Liver (tissue), 9 donors: ENCODE data around the gene OTOP3. TPM values are rescaled to one million over a fixed set of nuclear protein-coding genes. Genes with fewer than 3 reads are reported as not detected.

ENCODE experiments used
- DNase-seq: peaks from one replicate; pipeline ENCODE4 v3.0.0-alpha.2; 2017; ENCODE audit warnings: low spot score
- H3K27ac ChIP-seq, 2 donors: one replicate each; pipeline ENCODE4 v1.7.0; 2013; ENCODE audit warnings: inconsistent platforms in 2 of 2, low read length in 2 of 2, control low read depth in 1 of 2, low read depth in 1 of 2, mild to moderate bottlenecking in 1 of 2
- H3K27me3 ChIP-seq, 4 donors: one replicate each; pipeline versions ENCODE4 v1.6.1 to v1.7.0; 2013; ENCODE audit warnings: low read length in 3 of 4, inconsistent platforms in 1 of 4, mild to moderate bottlenecking in 1 of 4, moderate library complexity in 1 of 4; ENCODE audit not compliant: control insufficient read depth in 4 of 4, insufficient read depth in 4 of 4
- H3K36me3 ChIP-seq, 4 donors: one replicate each; pipeline versions ENCODE4 v1.6.1 to v1.7.0; 2013; ENCODE audit warnings: low read length in 3 of 4, mild to moderate bottlenecking in 3 of 4, low read depth in 1 of 4, moderate library complexity in 1 of 4; ENCODE audit not compliant: control insufficient read depth in 4 of 4, insufficient read depth in 3 of 4
- H3K4me1 ChIP-seq, 4 donors: one replicate each; pipeline versions ENCODE4 v1.6.1 to v1.7.0; 2013; ENCODE audit warnings: low read length in 3 of 4, mild to moderate bottlenecking in 3 of 4, moderate library complexity in 1 of 4; ENCODE audit not compliant: control insufficient read depth in 4 of 4, insufficient read depth in 4 of 4
- H3K4me3 ChIP-seq, 3 donors: one replicate each; pipeline versions ENCODE4 v1.6.1 to v1.7.0; 2013; ENCODE audit warnings: low read length in 3 of 3, control low read depth in 1 of 3, low read depth in 1 of 3, mild to moderate bottlenecking in 1 of 3
- H3K9ac ChIP-seq, 2 donors: one replicate each; pipeline ENCODE4 v1.7.0; 2013; ENCODE audit warnings: low read length in 2 of 2, mild to moderate bottlenecking in 2 of 2, moderate library complexity in 2 of 2, control low read depth in 1 of 2, low read depth in 1 of 2
- H3K9me3 ChIP-seq, 4 donors: one replicate each; pipeline versions ENCODE4 v1.6.1 to v1.7.0; 2013; ENCODE audit warnings: low read length in 3 of 4; ENCODE audit not compliant: control insufficient read depth in 4 of 4
- ATF3 ChIP-seq: IDR thresholded peaks from 2 replicates; pipeline ENCODE4 v1.6.1; 2016; ENCODE audit warnings: antibody characterized with exemption
- CTCF ChIP-seq: fragments of 150-350 bp; IDR thresholded peaks from 2 replicates; pipeline ENCODE4 v1.5.1; 2017; ENCODE audit warnings: improper control_type of control experiment, low read depth, low read length; ENCODE audit not compliant: missing input control
- EGR1 ChIP-seq, 2 donors: IDR thresholded peaks; 2 replicates each; pipeline ENCODE4 v1.6.1; 2016 to 2018; ENCODE audit warnings: antibody characterized with exemption in 2 of 2, low read depth in 2 of 2
- GABPA ChIP-seq, 2 donors: IDR thresholded peaks in 1 of 2; conservative IDR thresholded peaks in 1 of 2; 2 replicates each; pipeline ENCODE4 v1.6.1; 2016; ENCODE audit warnings: antibody characterized with exemption in 2 of 2, mild to moderate bottlenecking in 1 of 2, moderate library complexity in 1 of 2
- HNF4A ChIP-seq, 2 donors: conservative IDR thresholded peaks; 2 replicates each; pipeline ENCODE4 v1.6.1; 2016; ENCODE audit warnings: antibody characterized with exemption in 2 of 2, mild to moderate bottlenecking in 2 of 2
- HNF4G ChIP-seq: IDR thresholded peaks from 2 replicates; pipeline ENCODE4 v1.6.1; 2016; ENCODE audit warnings: antibody characterized with exemption
- JUND ChIP-seq, 2 donors: IDR thresholded peaks; 2 replicates each; pipeline ENCODE4 v1.6.1; 2016; ENCODE audit warnings: antibody characterized with exemption in 2 of 2
- MAX ChIP-seq: IDR thresholded peaks from 2 replicates; pipeline ENCODE4 v1.6.1; 2016; ENCODE audit warnings: antibody characterized with exemption
- NR2F2 ChIP-seq: IDR thresholded peaks from 2 replicates; pipeline ENCODE4 v1.6.1; 2016; ENCODE audit warnings: antibody characterized with exemption
- RAD21 ChIP-seq, 2 donors: IDR thresholded peaks; 2 replicates each; pipeline ENCODE4 v1.6.1; 2016; ENCODE audit warnings: antibody characterized with exemption in 2 of 2, mild to moderate bottlenecking in 2 of 2
- REST ChIP-seq: IDR thresholded peaks from 2 replicates; pipeline ENCODE4 v1.6.1; 2016; ENCODE audit warnings: antibody characterized with exemption, mild to moderate bottlenecking
- RXRA ChIP-seq, 2 donors: IDR thresholded peaks; 2 replicates each; pipeline ENCODE4 v1.6.1; 2017 to 2018; ENCODE audit warnings: antibody characterized with exemption in 2 of 2, mild to moderate bottlenecking in 1 of 2
- YY1 ChIP-seq: IDR thresholded peaks from 2 replicates; pipeline ENCODE4 v1.6.1; 2016; ENCODE audit warnings: antibody characterized with exemption, mild to moderate bottlenecking
- WGBS: extraction: QIAGEN DNeasy Blood & Tissue Kit; methylation state at CpG from one replicate; pipeline ENCODE4 v1.1.7; 2013; 5-methylcytosine and 5-hydroxymethylcytosine counted together
- polyA plus RNA-seq, 2 donors: library from polyadenylated mRNA; stranded (reverse) in 1 of 2; unstranded in 1 of 2; fragments of 200-250 nt in 1 of 2; fragments of >200 nt in 1 of 2; fragmentation: Nextera tagmentation in 1 of 2; extraction: Ambion mirVana in 1 of 2; gene quantifications; one replicate each; pipeline versions ENCODE4 v1.2.1 to v1.2.3, GENCODE V29; 2013 to 2015
- total RNA-seq, 2 donors: library from RNA; depleted of rRNA; stranded (reverse); fragments of >200 nt; gene quantifications; one replicate each; pipeline ENCODE4 v1.2.3, GENCODE V29; 2014
- donor health status: healthy.
- donor health status: healthy.
- donor health status: healthy.
- donor health status: healthy.
- donor health status: healthy.

Gene OTOP3
- total and polyA plus RNA-seq, 4 donors: not detected

- no peak for TF ChIP-seq REST
Measured at GRCh38 chr17:74892013-74892841, 43.5 kb upstream of the OTOP3 start (continued).

- no peaks in the 10 kb centered on the region for H3K36me3 ChIP-seq
- H3K9me3 ChIP-seq: no peaks in the 10 kb centered on the region
- no peak within 1 kb of the TSS for H3K27ac ChIP-seq
- no peaks in the 10 kb centered on the region for H3K27me3 ChIP-seq
- no peak within 1 kb of the TSS for H3K9ac ChIP-seq
- WGBS: 6% methylated on average over 86 of the region's 86 CpGs
- H3K4me1 ChIP-seq: peaks cover 0 to 16% (median 10%) of the 10 kb centered on the region in 4 donors
- peak within 1 kb of the TSS; percentile 49 to 75 (median 64) for H3K4me3 ChIP-seq
- TF ChIP-seq EGR1 (IDR thresholded peaks at IDR 0.05; ENCODE audit: low read depth in 2 of 2): peak in 1 of 2 donors; percentile 47
- TF ChIP-seq CTCF: no peak
- no peak for TF ChIP-seq NR2F2
- TF ChIP-seq GABPA (IDR thresholded peaks at IDR 0.05 in 1 of 2, conservative IDR thresholded peaks at IDR 0.05 in 1 of 2): no peak
- peak in 1 of 2 donors; percentile 82 for TF ChIP-seq HNF4A (conservative IDR thresholded peaks at IDR 0.05)
- TF ChIP-seq MAX: no peak
- TF ChIP-seq JUND (IDR thresholded peaks at IDR 0.05): no peak
- TF ChIP-seq RAD21 (IDR thresholded peaks at IDR 0.05): no peak
- TF ChIP-seq RXRA (IDR thresholded peaks at IDR 0.05): no peak
- peak; percentile 40 for TF ChIP-seq HNF4G
- no peak for TF ChIP-seq YY1
- no peak for TF ChIP-seq ATF3
- no peak for DNase-seq
Measured at GRCh38 chr17:74892974-74893911, 42.5 kb upstream of the OTOP3 start, which contains the start of gene FADS6. Gene FADS6 (minus strand): TSS chr17:74893633. CDS start chr17:74893595, 38 bp downstream.
